GM12801 (cell line): ENCODE results near the gene ATOSB.

Experiments
- CTCF ChIP-seq: IDR thresholded peaks from one replicate; pipeline ENCODE4 v1.5.1; 2011; ENCODE audit warnings: control low read depth; ENCODE audit not compliant: insufficient read length; ENCODE audit errors: extremely low read depth

The ATOSB gene

GRCh38 chr9:35116898-35117551 lies 1.4 kb upstream of the ATOSB start:
- no peak for TF ChIP-seq CTCF

GRCh38 chr9:35116539-35116897 lies 856 bp upstream of the ATOSB start:
- TF ChIP-seq CTCF, result no peak

GRCh38 chr9:35114840-35115628 lies 628 bp downstream of the ATOSB start:
- no peak for TF ChIP-seq CTCF

- TF ChIP-seq CTCF, result no peak
Measured at GRCh38 chr9:35114113-35114839, 1.4 kb downstream of the ATOSB start.

- no peak for TF ChIP-seq CTCF
Measured at GRCh38 chr9:35112257-35113020, 3.2 kb downstream of the ATOSB start.

GRCh38 chr9:35111001-35111933 lies 4.4 kb downstream of the ATOSB start:
- no peak for TF ChIP-seq CTCF
